Aortic smooth muscle cell (primary cell): ENCODE data around the gene TMEFF2. TPM values are rescaled to one million over a fixed set of nuclear protein-coding genes. Genes with fewer than 3 reads are reported as not detected.

ENCODE experiments used
- total RNA-seq: library from RNA; depleted of rRNA; stranded (reverse); fragments of >200 nt; gene quantifications from 2 replicates; pipeline ENCODE4 v1.2.3, GENCODE V29; 2014

The TMEFF2 gene
- 0.26 and 0.31 TPM in 2 replicates for total RNA-seq

GRCh38 chr2:192194866-192195547, at the start of gene TMEFF2:
TMEFF2 (minus strand) TSS chr2:192194933; CDS start chr2:192194524, 409 bp downstream.

